Muscle of arm (tissue), 12 donors: ENCODE measurements around the gene WT1. TPM values are rescaled to one million over a fixed set of nuclear protein-coding genes. Genes with fewer than 3 reads are reported as not detected.
"Not testable (repeated sequence)": the region's sequence is repeated elsewhere in the genome, so short reads cannot be mapped to it uniquely, and the experiment has no call there.

Experiments used
- DNase-seq: peaks from one replicate; pipeline ENCODE4 v3.0.0-alpha.2; 2013
- polyA plus RNA-seq, 12 donors: library from polyadenylated mRNA; unstranded; fragments of 120-200 nt; gene quantifications; one replicate each; pipeline ENCODE4 v1.2.1, GENCODE V29; 2013; ENCODE audit not compliant: insufficient read length in 12 of 12

WT1 gene
- polyA plus RNA-seq, 12 donors = 0.24 to 1.2 (median 0.30) TPM; not detected in 7

DNA sequence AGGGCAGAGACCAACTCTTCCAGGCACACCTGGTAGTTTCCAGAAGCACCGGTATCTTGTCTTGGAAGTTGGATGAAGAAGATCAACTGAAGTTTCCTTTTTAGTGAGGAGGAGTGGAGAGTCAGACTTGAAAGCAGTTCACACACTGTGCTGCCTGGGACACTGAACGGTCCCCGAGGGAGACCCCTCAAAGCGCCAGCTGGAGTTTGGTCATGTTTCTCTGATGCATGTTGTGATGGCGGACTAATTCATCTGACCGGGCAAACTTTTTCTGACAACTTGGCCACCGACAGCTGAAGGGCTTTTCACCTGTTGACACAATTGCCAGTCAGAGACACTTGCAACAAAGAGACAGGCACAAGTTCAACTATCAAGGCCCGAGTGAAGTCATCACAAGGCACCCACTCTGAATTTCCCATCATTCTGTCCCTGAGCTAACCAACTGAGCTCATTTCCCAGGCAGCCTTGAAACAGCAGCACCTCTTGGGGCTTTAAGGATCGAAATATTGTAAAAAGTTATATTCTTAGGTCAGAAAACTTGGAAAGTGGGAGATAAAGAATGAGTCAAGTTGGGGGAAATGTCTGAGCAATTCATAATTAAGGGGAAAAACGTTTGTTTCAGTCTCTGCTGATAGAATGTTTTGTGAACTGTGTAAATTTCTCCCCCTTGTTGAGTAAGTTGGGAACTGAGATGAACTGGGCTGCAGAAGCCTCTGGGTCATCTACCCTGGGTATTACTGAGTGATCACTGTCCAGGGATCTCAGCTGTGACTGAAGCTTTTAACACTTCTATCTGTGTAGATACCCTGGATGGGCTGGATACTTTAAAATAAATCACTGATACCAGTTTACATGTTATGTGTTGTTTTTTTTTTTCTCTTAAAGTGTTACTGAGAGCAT lies 46.2 kb downstream of the WT1 start:
- DNase-seq = no peak

DNA sequence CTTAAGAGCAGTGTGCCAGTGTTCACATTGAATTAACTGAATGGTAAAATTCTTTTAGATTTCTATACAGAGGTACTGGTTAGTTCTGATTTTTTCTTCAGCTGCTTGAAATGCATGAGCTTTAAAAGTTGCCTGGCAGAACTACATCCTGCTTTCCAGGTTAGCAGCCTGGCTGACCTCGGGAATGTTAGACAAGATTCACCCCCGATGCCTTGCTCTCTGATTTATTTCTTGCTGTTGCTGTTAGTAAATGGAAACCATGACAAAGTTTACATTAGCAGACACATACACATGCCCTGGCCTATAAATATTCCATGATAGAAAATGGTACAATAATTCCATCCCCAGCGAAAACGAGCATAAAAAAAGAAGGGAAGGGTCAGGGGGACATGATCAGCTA lies 47.0 kb downstream of the WT1 start:
- DNase-seq = no peak

DNA sequence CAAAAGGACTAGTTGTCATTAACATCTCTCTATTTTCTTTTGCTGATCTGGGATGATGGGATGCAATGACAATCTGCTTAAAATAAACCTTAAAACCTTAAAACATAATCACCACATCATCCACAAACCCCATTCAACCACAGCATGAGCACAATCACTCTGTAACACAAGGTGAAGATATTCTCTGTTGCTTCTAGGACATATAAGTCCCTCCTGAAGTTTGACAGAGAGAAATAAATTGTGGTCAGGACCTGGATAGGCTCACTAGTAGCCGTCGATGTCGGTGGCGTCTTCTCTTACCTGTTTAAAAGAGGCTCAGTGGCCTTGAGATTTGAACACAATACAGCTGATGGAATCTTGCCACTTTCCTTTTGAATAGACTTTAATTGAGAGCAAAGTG lies 47.9 kb downstream of the WT1 start:
- no peak for DNase-seq

DNA sequence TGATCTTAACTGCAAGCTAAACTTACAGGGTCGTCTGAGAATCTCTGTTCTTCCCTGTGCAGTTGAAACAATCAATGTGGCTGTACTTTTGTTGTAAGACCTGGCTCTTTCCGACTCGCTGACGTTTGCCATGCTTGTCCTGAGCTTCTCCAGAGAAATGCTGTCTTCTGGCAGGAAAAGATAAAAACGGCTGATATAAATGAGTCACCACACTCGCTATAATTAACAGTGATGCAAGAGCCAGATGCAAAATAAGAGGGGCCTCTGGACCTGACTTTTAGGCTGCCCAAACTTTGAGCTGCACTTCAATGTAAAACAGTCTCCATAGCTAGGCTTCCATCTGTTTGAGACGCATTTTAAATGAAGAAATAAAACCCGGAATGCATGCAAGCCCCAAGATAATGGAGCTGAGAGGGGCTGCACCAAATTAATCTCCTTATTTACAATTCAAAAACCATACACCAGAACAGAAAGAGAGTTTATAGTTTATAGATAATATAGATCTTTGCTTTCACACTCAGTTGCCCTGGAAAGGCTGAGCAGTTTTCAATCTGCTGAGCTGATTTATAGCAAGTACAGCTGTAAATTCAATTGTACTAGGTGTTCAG lies 48.5 kb downstream of the WT1 start:
- DNase-seq = no peak

DNA sequence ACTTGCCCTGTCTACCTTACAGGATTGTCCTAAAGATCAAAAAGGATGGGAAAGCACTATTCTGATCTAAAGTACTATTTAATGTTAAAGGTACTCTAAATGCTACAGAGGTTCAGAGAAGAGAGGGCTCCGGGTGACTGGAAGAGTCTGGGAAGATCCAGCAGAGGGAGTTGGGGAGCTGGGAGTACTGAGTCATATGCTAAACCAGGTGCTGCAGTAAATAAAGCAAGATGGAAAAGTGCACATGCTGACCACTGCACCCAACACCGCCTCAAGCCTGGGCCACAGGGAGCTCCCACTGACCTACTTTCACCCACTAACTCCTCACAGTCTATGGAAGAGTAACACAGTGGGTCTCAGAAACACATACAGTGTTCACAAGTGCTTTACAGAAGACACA lies 49.3 kb downstream of the WT1 start:
- DNase-seq = no peak

DNA sequence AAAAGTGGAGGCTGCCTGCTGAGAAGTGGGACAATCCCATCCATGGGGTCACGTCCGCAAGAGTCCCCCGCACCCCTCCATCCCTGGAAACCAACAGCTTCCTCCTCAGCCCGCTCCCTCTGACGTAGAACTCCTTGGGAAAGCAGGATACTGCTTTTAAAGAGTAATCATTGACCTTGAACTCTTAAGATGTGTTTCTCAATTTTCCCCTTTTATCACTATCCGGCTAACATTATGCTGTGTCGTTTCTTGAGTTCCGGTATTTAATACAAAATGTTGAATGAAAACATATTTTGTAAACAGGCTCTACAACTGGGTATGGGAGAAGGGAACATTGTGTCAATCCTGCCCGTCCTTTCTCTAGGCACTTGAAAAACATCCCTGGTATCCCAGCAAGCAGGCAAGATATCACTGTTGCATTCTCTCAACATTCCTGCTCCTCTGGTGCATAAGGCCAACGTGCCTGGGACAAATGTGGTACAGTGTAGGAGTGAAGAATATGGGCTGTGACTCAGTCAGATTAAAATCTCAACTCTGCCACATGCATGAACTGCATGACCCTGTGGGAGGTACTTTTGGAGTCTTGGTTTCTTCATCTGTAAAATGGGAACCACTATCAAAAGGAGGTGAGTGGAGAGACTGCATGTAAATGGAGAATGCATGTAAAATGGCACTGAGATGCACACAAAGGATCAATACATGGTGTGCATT lies 52.8 kb downstream of the WT1 start:
- DNase-seq = no peak

DNA sequence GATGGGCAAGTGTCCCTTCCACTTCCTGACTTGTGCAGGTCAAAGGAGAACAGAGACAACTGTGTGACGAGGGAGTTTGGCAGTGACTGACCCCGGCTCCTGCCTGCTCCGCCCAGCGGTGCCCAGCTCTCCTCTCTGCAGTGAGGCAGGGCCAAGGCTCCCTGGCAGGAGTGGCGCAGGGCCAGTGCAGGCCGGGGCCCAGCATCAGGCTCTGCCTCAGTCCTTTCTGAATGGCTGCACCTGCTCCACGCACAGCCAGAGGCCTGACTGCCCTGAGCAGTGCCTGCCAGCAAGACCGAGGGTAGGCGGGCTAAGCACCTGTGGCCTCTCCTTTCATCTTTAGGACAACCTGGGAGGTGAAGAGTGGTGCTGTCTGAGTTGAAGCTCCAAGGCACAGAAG lies 54.2 kb downstream of the WT1 start:
- DNase-seq = no peak

DNA sequence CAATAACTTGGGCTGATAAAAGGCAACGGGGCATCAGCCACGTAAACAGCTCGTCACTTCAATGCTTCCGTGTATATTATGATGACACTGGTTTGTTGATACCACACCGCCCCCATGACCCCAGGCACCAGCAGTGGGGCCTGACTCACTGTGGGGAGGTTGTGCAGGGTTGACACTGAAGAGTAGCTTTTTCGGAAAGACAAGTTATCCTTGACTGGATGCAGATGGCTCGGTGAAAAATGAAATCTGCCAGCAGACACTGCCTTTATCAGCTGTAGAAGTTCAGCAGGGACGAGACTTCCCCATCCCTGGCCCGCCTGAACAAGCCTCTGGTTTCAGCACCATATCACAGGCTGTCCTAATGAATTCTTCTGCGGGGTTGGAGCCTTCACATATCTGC lies 55.6 kb downstream of the WT1 start:
- no peak for DNase-seq

DNA sequence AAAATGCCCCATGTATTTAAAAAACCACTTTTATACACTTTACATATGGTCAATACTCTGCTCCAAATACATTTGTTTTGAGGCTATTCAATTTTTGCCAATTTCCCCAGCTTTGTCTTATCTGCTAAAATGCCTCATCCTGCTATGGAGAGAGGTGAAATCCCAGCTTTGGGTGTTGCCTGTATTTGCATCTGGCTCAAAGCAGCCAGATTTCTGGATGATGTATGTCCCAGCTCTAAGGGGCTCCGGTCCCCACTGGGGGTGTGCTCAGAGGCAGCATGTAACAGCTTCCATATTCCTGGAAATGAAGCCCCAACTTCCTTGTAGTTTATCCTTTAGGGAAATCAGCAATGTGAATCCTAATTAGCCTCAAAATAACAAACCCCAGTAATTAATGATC lies 59.5 kb downstream of the WT1 start:
- DNase-seq = no peak

DNA sequence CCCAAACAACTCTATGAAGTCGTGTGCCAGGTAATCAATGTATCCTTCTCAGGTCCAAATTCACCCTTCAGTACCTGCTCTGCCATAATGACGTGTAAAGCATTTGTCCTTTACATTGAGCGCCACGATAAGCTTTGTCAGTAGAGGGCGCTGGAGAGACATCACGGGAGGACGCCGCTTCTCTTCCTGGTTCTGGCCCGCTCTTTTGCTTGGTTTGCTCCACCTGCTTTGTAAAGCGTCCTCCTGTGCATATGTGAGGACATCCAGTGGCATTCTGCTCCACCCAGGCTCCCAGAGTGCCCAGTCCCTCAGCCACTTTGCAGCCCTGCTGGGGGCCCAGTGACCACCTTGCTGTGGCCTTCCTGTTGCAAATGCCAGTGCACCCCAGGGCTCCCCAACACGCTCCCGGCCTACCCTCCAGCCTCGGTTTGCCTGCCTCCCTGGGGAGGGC lies 61.1 kb downstream of the WT1 start:
- DNase-seq = no peak

DNA sequence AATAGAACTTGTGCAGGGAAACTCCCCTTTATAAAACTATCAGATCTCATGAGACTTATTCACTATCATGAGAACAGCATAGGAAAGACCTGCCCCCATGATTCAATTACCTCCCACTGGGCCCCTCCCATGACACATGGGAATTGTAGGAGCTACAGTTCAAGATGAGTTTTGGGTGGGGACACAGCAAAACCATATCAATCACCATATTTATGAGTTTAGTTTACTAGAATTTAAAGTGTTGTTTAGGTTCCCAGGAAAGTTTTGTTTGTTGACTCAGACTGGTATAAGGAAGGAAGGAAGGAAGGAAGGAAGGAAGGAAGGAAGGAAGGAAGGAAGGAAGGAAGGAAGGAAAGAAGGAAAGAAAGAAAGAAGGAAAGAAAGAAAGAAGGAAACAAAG lies 65.4 kb downstream of the WT1 start:
- not testable (repeated sequence) for DNase-seq

DNA sequence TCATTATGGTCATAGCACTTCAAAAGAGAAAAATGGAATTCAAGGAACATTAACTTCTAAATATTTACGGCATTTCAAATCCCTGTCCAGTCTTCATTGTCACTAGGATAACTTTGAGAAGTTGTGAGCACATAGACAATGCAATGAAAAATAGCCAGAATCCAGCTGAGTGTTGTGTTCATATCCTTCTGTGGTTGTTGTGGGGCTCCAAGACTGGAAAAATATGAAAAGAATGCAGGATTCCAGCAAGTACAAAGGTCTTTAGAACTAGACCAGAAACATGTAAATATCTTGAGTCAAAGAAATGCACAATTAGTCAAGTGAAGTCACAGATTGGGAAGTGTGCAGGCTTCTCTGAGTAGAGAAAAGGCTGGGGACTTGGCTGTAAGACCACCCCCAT lies 68.7 kb downstream of the WT1 start:
- no peak for DNase-seq

DNA sequence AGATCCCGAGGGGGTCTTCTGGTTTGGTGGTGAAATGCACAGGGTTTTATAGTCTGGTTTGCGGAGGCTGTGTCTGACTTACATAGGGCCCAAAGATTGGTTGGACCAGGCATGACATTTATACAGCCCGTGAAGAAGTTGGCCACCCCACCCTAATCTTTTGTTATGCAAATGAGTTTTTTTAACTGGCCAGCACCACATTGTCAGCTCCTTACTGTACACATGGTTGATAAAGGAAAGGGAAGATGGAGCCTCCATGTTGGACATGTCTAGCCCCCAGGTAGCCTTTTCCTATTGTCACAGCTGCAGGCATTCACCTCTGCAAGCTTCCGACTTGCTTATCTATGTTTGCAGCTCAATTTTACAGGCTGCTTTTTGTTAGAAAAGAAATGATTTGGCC lies 70.1 kb downstream of the WT1 start:
- DNase-seq = no peak

DNA sequence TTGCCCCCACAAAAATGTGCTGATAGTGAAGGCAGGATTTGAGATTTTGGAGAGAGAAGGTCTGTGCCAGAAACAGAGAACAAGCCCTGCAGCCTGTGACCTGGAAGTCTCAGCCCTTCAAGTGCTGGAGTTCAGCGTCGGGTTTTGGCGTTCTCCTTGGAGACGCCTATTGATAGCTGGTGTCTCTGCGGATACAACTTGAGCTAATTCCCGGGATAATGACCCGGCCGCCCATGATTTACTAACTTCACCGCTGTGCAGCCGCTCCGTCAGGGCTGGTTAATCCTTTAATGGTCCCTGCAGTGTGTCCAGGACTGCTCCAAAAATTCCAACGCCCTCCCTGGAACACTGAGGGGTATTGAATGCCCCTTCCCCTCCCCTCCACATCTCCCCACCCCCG lies 76.6 kb downstream of the WT1 start:
- no peak for DNase-seq

DNA sequence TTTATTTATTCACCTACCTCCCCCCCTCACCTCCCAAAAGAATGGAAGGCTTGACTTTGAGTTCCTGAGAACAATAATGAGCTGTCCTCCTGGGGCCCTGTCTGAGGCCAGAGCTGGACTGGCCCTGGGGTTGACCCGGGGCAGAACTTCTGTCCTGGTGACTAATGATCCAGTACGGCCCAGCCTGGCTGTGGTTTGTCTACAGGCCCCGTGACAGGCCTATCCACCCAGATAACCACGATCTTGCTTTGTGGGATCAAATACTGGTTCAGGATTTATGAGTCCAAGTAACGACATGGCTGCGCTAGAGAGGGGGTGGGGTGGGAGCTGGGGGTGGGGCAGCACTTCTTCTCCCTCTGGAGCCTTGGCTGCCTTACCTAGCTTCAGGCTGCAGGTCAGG lies 81.5 kb downstream of the WT1 start:
- DNase-seq = no peak

DNA sequence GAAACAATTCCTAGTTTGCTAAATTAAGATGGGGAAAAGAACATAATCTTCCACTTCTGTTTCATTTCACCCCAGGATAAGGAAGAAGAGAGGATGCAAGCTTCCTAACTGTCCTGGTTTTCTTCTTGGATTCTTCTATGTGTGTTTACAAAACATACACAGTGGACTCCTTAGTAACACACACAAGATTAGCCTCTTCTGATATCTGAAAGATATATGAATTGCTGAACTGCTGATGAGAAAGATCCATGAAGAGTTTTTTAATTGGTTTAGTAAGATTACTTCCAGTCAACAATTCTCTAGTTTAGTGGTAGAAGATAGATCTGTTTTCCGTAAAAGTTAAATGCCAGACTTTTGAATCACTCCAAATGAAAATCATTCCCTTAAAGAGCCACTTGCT lies 86.8 kb downstream of the WT1 start:
- no peak for DNase-seq

DNA sequence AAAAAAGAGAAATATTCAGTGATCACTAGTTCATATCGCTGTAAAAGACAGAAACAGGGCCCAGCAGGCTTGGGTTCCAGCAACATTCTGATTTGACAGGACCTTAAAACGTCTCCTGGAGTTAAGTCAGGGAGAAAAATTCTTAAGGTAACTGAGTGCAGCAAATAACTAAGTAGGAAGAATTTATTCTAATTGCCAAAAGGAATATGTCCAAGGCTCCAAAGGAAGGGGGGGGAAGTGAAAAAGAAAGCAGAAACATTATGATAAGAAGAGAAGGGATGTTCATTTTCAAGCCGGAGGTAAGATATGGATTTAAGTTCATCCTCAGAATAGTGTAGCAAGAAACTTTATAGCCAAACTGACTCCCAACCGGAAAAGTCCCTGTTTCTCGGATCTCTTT lies 90.4 kb downstream of the WT1 start:
- DNase-seq = no peak

DNA sequence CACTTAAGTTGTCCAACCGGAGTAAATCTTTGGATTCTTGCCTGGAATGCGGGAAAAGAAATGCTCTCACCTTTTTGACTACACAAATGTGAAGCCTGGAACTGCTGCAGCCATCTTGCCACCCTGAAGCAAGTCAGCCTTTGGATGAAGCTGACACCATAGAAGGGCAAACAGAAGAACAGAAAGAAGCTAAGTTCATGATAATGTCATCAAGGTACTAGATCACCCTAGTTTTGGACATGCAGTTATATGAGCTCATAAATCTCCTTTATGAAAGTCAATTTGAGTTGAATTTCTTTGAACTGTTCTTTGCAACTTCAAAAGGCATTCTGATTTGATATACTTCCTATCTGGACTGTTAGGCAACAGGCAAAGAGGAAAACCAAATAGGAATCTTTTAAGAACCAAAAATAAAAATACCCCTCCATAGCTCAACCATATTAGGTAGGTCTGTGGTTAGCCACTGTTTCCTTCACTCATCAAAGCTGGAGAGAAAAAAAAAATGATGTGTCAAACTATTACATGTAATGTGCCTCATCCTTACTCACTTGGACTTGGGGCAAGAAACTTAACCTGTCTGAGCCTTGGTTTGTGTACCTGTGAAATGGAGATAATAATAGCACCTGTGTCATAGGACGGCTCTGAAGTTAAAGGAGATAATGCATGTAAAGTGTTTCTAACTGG lies 91.9 kb downstream of the WT1 start:
- no peak for DNase-seq

DNA sequence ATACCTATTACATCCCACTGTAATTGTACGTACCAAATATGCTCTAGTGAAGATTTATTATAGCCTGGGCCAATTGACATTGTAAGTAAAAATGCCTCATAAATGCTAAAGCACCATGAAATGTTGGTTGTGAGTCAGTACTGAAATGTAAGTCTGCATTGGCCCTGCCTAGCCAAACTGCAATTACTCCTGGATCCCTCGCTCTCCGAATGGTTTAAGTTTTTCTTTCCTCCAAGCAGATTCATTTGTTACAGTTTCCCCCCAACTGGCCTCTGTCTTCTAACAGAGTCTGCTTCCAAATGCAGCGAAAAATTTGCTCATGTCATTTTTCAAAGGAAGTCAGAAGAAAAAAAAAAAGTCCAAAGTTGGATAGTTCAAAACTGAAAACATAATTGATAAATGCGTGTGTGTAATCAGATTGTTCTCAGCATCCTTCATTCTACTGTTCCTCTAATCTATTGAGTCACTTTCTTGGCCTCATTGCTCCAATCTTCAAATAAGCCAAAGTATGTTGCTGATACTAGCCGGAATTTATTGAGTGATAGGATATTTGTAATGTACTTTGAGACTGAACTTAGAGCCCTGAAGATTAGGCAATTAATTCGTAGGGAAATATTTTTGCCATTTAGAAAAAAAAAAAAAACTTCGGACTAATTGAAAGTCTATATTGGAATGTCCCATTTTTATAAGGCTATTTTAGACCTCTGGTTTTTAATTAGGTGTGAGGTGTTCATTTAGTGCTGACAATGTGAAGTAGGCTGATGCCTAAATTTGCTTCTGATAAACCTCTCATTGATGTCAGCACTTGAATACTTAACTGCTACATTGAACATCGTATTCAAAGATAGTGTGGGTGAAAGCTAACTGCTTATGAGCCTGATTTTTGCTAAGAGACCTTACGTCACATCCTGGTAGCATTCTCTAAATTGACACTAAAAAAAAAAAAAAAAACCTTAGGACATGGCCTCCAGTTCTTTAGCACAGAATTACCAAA lies 93.4 kb downstream of the WT1 start:
- DNase-seq = no peak

DNA sequence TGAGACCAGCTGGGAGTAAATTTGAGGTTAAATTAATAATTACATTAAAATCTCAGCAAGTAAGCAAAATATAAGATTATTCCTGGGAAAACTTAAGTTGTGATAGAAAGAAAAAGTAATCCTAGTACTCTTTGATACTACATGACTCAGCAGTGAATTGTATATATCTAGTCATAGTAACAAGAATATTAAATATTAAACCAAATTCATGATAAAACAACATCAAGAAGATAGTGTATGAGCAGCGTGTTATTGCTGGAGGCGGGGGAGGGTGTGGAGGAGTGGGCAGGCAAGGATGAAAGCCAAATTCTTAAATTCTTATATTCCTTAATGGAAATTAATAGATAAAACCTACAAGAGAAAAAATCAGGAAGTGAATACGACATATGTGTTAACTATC lies 95.2 kb downstream of the WT1 start:
- no peak for DNase-seq
